ENCODE data around the gene ALKBH3. TPM values are rescaled to one million over a fixed set of nuclear protein-coding genes. Genes with fewer than 3 reads are reported as not detected.

Gene ALKBH3
- total and polyA plus RNA-seq, 12 donors, result 19.7 to 45.3 (median 31.5) TPM

- H3K4me3 ChIP-seq, result no peak overlapping the region
- no peak for DNase-seq
- TF ChIP-seq CTCF (IDR thresholded peaks at IDR 0.05) (no peak), POLR2A (IDR thresholded peaks at IDR 0.05) (no peak)
- intact Hi-C loops (cut with DNase I), result no loop called here
- whole genome bisulfite sequencing, 4 donors, result 71 to 86% (median 79%) methylated on average over 1 of the region's 1 CpG
- peaks cover 0 to 13% of the 10 kb centered on the region in 2 donors for H3K4me1 ChIP-seq (replicated peaks in 1 of 2)
- no peak overlapping the region for H3K27ac ChIP-seq
- H3K9me3 ChIP-seq (replicated peaks in 1 of 3), result no peaks in the 10 kb centered on the region
- H3K36me3 ChIP-seq (replicated peaks in 1 of 2), result no peaks in the 10 kb centered on the region
- no peaks in the 10 kb centered on the region for H3K27me3 ChIP-seq
Measured at GRCh38 chr11:43833657-43834073, 47.0 kb upstream of the ALKBH3 start.

GRCh38 chr11:43834286-43834685, 46.3 kb upstream of the ALKBH3 start:
- no peak for DNase-seq
- Histone ChIP-seq H3K4me1 (replicated peaks in 1 of 2) (peaks cover 0 to 13% of the 10 kb centered on the region in 2 donors), H3K27me3 (no peaks in the 10 kb centered on the region), H3K27ac (peak overlapping the region in 1 of 5 donors; percentile 22), H3K9me3 (replicated peaks in 1 of 3) (no peaks in the 10 kb centered on the region), H3K36me3 (replicated peaks in 1 of 2) (peaks cover 0 to 3% of the 10 kb centered on the region in 2 donors), H3K4me3 (no peak overlapping the region)
- 85 to 93% (median 91%) methylated on average over 2 of the region's 2 CpGs for WGBS, 4 donors
- intact Hi-C loops (cut with DNase I), result no loop called here
- TF ChIP-seq POLR2A (IDR thresholded peaks at IDR 0.05), result no peak
- TF ChIP-seq CTCF (IDR thresholded peaks at IDR 0.05), result no peak

- Histone ChIP-seq H3K27ac (peak overlapping the region in 1 of 5 donors; percentile 22), H3K36me3 (replicated peaks in 1 of 2) (peaks cover 0 to 7% of the 10 kb centered on the region in 2 donors), H3K9me3 (replicated peaks in 1 of 3) (no peaks in the 10 kb centered on the region), H3K27me3 (no peaks in the 10 kb centered on the region), H3K4me1 (replicated peaks in 1 of 2) (peaks cover 0 to 13% of the 10 kb centered on the region in 2 donors), H3K4me3 (no peak overlapping the region)
- TF ChIP-seq CTCF (IDR thresholded peaks at IDR 0.05), result no peak
- no peak for TF ChIP-seq POLR2A (IDR thresholded peaks at IDR 0.05)
- DNase-seq, result peak in 1 of 7 donors; percentile 77
- 84 to 91% (median 87%) methylated on average over 7 of the region's 7 CpGs for WGBS, 4 donors
- intact Hi-C loops (cut with DNase I), result no loop called here
Measured at GRCh38 chr11:43835104-43835503, 45.5 kb upstream of the ALKBH3 start.

GRCh38 chr11:43837879-43838278, 42.8 kb upstream of the ALKBH3 start:
- Histone ChIP-seq H3K4me3 (no peak overlapping the region), H3K9me3 (replicated peaks in 1 of 3) (no peaks in the 10 kb centered on the region), H3K27ac (no peak overlapping the region), H3K27me3 (no peaks in the 10 kb centered on the region), H3K4me1 (replicated peaks in 1 of 2) (peaks cover 0 to 9% of the 10 kb centered on the region in 2 donors), H3K36me3 (replicated peaks in 1 of 2) (peaks cover 0 to 11% of the 10 kb centered on the region in 2 donors)
- 62 to 72% (median 67%) methylated on average over 4 of the region's 4 CpGs for WGBS, 4 donors
- DNase-seq, result no peak
- intact Hi-C loops (cut with DNase I), result no loop called here
- no peak for TF ChIP-seq POLR2A (IDR thresholded peaks at IDR 0.05)
- no peak for TF ChIP-seq CTCF (IDR thresholded peaks at IDR 0.05)
